Measurements from ENCODE around the gene CCL25. TPM values are rescaled to one million over a fixed set of nuclear protein-coding genes. Genes with fewer than 3 reads are reported as not detected.

Gene CCL25
- total RNA-seq, 1 donor, result not detected

- no peak overlapping the region for H3K27ac ChIP-seq (ENCODE audit: low read depth, low read length)
- no peak for TF ChIP-seq CTCF (IDR thresholded peaks at IDR 0.05; ENCODE audit: extremely low read depth, low read depth, low read length)
- no peaks in the 10 kb centered on the region for H3K79me2 ChIP-seq (ENCODE audit: insufficient read depth, low read length)
- H2AFZ ChIP-seq (ENCODE audit: low read length), result no peak overlapping the region
- no peak for DNase-seq (ENCODE audit: insufficient read length, low spot score, missing footprints)
- no peaks in the 10 kb centered on the region for H3K4me1 ChIP-seq (ENCODE audit: insufficient read depth, low read length)
- no peaks in the 10 kb centered on the region for H3K9me3 ChIP-seq (ENCODE audit: low read depth, low read length)
- no peak overlapping the region for H3K4me3 ChIP-seq (ENCODE audit: insufficient read depth, low read length)
- H4K20me1 ChIP-seq (ENCODE audit: insufficient read depth, low read length), result no peaks in the 10 kb centered on the region
- no peaks in the 10 kb centered on the region for H3K27me3 ChIP-seq (ENCODE audit: insufficient read depth, low read length)
- H3K4me2 ChIP-seq (ENCODE audit: insufficient read depth, low read length), result no peak overlapping the region
- no peaks in the 10 kb centered on the region for H3K36me3 ChIP-seq (ENCODE audit: insufficient read depth, low read length)
Observed at GRCh38 chr19:8080832-8081231, 28.3 kb downstream of the CCL25 start.

GRCh38 chr19:8081569-8082550 lies 29.3 kb downstream of the CCL25 start:
- H3K4me1 ChIP-seq (ENCODE audit: insufficient read depth, low read length), result no peaks in the 10 kb centered on the region
- H3K36me3 ChIP-seq (ENCODE audit: insufficient read depth, low read length), result no peaks in the 10 kb centered on the region
- no peak overlapping the region for H3K4me3 ChIP-seq (ENCODE audit: insufficient read depth, low read length)
- H3K27me3 ChIP-seq (ENCODE audit: insufficient read depth, low read length), result no peaks in the 10 kb centered on the region
- H4K20me1 ChIP-seq (ENCODE audit: insufficient read depth, low read length), result no peaks in the 10 kb centered on the region
- no peaks in the 10 kb centered on the region for H3K79me2 ChIP-seq (ENCODE audit: insufficient read depth, low read length)
- H3K9me3 ChIP-seq (ENCODE audit: low read depth, low read length), result no peaks in the 10 kb centered on the region
- TF ChIP-seq CTCF (IDR thresholded peaks at IDR 0.05; ENCODE audit: extremely low read depth, low read depth, low read length), result no peak
- H3K27ac ChIP-seq (ENCODE audit: low read depth, low read length), result no peak overlapping the region
- no peak for DNase-seq (ENCODE audit: insufficient read length, low spot score, missing footprints)
- H2AFZ ChIP-seq (ENCODE audit: low read length), result no peak overlapping the region
- no peak overlapping the region for H3K4me2 ChIP-seq (ENCODE audit: insufficient read depth, low read length)

GRCh38 chr19:8083141-8083540 lies 30.6 kb downstream of the CCL25 start:
- Histone ChIP-seq H4K20me1 (ENCODE audit: insufficient read depth, low read length) (no peaks in the 10 kb centered on the region), H3K79me2 (ENCODE audit: insufficient read depth, low read length) (no peaks in the 10 kb centered on the region), H3K36me3 (ENCODE audit: insufficient read depth, low read length) (no peaks in the 10 kb centered on the region), H3K4me1 (ENCODE audit: insufficient read depth, low read length) (no peaks in the 10 kb centered on the region), H3K4me3 (ENCODE audit: insufficient read depth, low read length) (no peak overlapping the region), H2AFZ (ENCODE audit: low read length) (no peak overlapping the region), H3K27ac (ENCODE audit: low read depth, low read length) (no peak overlapping the region), H3K9me3 (ENCODE audit: low read depth, low read length) (no peaks in the 10 kb centered on the region), H3K4me2 (ENCODE audit: insufficient read depth, low read length) (no peak overlapping the region), H3K27me3 (ENCODE audit: insufficient read depth, low read length) (no peaks in the 10 kb centered on the region)
- no peak for DNase-seq (ENCODE audit: insufficient read length, low spot score, missing footprints)
- no peak for TF ChIP-seq CTCF (IDR thresholded peaks at IDR 0.05; ENCODE audit: extremely low read depth, low read depth, low read length)

GRCh38 chr19:8084152-8084551 lies 31.6 kb downstream of the CCL25 start:
- no peak for DNase-seq (ENCODE audit: insufficient read length, low spot score, missing footprints)
- Histone ChIP-seq H3K36me3 (ENCODE audit: insufficient read depth, low read length) (no peaks in the 10 kb centered on the region), H3K27me3 (ENCODE audit: insufficient read depth, low read length) (no peaks in the 10 kb centered on the region), H3K27ac (ENCODE audit: low read depth, low read length) (no peak overlapping the region), H2AFZ (ENCODE audit: low read length) (no peak overlapping the region), H3K79me2 (ENCODE audit: insufficient read depth, low read length) (no peaks in the 10 kb centered on the region), H3K4me1 (ENCODE audit: insufficient read depth, low read length) (no peaks in the 10 kb centered on the region), H4K20me1 (ENCODE audit: insufficient read depth, low read length) (no peaks in the 10 kb centered on the region), H3K4me2 (ENCODE audit: insufficient read depth, low read length) (no peak overlapping the region), H3K9me3 (ENCODE audit: low read depth, low read length) (no peaks in the 10 kb centered on the region), H3K4me3 (ENCODE audit: insufficient read depth, low read length) (no peak overlapping the region)
- no peak for TF ChIP-seq CTCF (IDR thresholded peaks at IDR 0.05; ENCODE audit: extremely low read depth, low read depth, low read length)

Measured in osteoblast (primary cell).